B cell (primary cell): ENCODE results near the gene MYOM3. TPM values are rescaled to one million over a fixed set of nuclear protein-coding genes. Genes with fewer than 3 reads are reported as not detected.

Experiments used
- ATAC-seq: fragments of 200-7000 bp; cut with Tn5 transposase; one replicate; pipeline ENCODE4 v1.10.0; 2021; ENCODE audit warnings: low read depth, mild to moderate bottlenecking, moderate number of reproducible peaks, moderate library complexity
- CTCF ChIA-PET: fragments of 350-600 bp; sonication (Branson Sonifier 250); formaldehyde crosslinking; loops from one replicate; lab custom pipeline; 2021; ENCODE audit warnings: antibody characterized with exemption, inconsistent platforms; lab: Charles Lee
- POLR2A ChIA-PET: fragments of 350-600 bp; sonication (Branson Sonifier 250); formaldehyde crosslinking; loops from one replicate; lab custom pipeline; 2021; ENCODE audit warnings: antibody characterized with exemption; lab: Charles Lee
- DNase-seq: peaks from one replicate; pipeline ENCODE4 v3.0.0; 2013
- H2AFZ ChIP-seq: 2 replicates; pipeline ENCODE4 v1.6.1; 2012; ENCODE audit warnings: mild to moderate bottlenecking, low read depth, low read length; ENCODE audit not compliant: insufficient read depth, poor library complexity, severe bottlenecking
- H3K27ac ChIP-seq, 2 donors: 1 replicate in 1 of 2; 2 replicates in 1 of 2; pipeline ENCODE4 v1.5.1; 2012 to 2013; ENCODE audit warnings: low read length in 2 of 2, mild to moderate bottlenecking in 2 of 2, moderate library complexity in 1 of 2
- H3K27me3 ChIP-seq, 4 experiments: fragments of 200-600 bp in 1 of 4; sonication (generic) in 1 of 4; replicated peaks in 1 of 4; 1 replicate in 2 of 4; 2 replicates in 2 of 4; pipeline versions ENCODE4 v1.6.1 to v1.7.0; 2013 to 2016; ENCODE audit warnings: low read length in 3 of 4, mild to moderate bottlenecking in 2 of 4, mixed read lengths in 1 of 4, moderate library complexity in 1 of 4; ENCODE audit not compliant: insufficient read depth in 4 of 4, control insufficient read depth in 3 of 4; ENCODE audit errors: control extremely low read depth in 1 of 4
- H3K36me3 ChIP-seq, 2 experiments: replicated peaks in 1 of 2; 1 replicate in 1 of 2; 2 replicates in 1 of 2; pipeline versions ENCODE4 v1.6.1 to v1.7.1; 2013; ENCODE audit warnings: low read length in 1 of 2; ENCODE audit not compliant: insufficient read depth in 2 of 2, control insufficient read depth in 1 of 2; ENCODE audit errors: control extremely low read depth in 1 of 2, extremely low read depth in 1 of 2
- H3K4me1 ChIP-seq, 2 donors: fragments of 200-600 bp in 1 of 2; sonication (generic) in 1 of 2; 1 replicate in 1 of 2; 2 replicates in 1 of 2; pipeline versions ENCODE4 v1.5.1 to v1.6.1; 2013 to 2017; ENCODE audit warnings: low read length in 2 of 2; ENCODE audit not compliant: control insufficient read depth in 2 of 2, insufficient read depth in 2 of 2
- H3K4me2 ChIP-seq: replicated peaks from 2 replicates; pipeline ENCODE3; 2012; ENCODE audit warnings: mild to moderate bottlenecking, low read depth, low read length; ENCODE audit not compliant: poor library complexity, severe bottlenecking
- H3K4me3 ChIP-seq, 5 experiments: fragments of 200-600 bp in 1 of 5; sonication (generic) in 1 of 5; 1 replicate in 3 of 5; 2 replicates in 2 of 5; pipeline versions ENCODE4 v1.5.1 to v1.7.0; 2011 to 2016; ENCODE audit warnings: low read length in 4 of 5, mild to moderate bottlenecking in 4 of 5, low read depth in 2 of 5, control low read depth in 1 of 5, moderate library complexity in 1 of 5; ENCODE audit not compliant: insufficient read depth in 1 of 5; ENCODE audit errors: control extremely low read depth in 1 of 5, extremely low read depth in 1 of 5
- H3K79me2 ChIP-seq: fragments of 200-600 bp; sonication (generic); one replicate; pipeline ENCODE4 v1.6.0; 2016; ENCODE audit warnings: low read length; ENCODE audit not compliant: control insufficient read depth, insufficient read depth
- H3K9ac ChIP-seq: fragments of 200-600 bp; sonication (generic); 2 replicates; pipeline ENCODE4 v1.6.1; 2017; ENCODE audit warnings: mild to moderate bottlenecking, low read length, moderate library complexity
- H3K9me3 ChIP-seq, 3 donors: one replicate each; pipeline versions ENCODE4 v1.6.1 to v1.7.1; 2013; ENCODE audit warnings: low read length in 2 of 3; ENCODE audit not compliant: control insufficient read depth in 2 of 3, insufficient read depth in 1 of 3; ENCODE audit errors: control extremely low read depth in 1 of 3
- H4K20me1 ChIP-seq: 2 replicates; pipeline ENCODE4 v1.6.0; 2012; ENCODE audit warnings: mild to moderate bottlenecking, low read length; ENCODE audit not compliant: insufficient read depth, control insufficient read depth, poor library complexity, severe bottlenecking
- H3K27ac Mint-ChIP-seq: one replicate; pipeline ENCODE4 v1.8.0; 2021; ENCODE audit warnings: mixed read lengths
- H3K27me3 Mint-ChIP-seq: one replicate; pipeline ENCODE4 v1.8.0; 2021; ENCODE audit warnings: mixed read lengths
- H3K4me1 Mint-ChIP-seq: one replicate; pipeline ENCODE4 v1.8.0; 2021; ENCODE audit warnings: mixed read lengths
- H3K4me3 Mint-ChIP-seq: one replicate; pipeline ENCODE4 v1.8.0; 2021; ENCODE audit warnings: mixed read lengths
- H3K9me3 Mint-ChIP-seq: one replicate; pipeline ENCODE4 v1.8.0; 2022; ENCODE audit warnings: mixed read lengths; ENCODE audit not compliant: insufficient read depth
- EZH2 ChIP-seq: IDR thresholded peaks from 2 replicates; pipeline ENCODE4 v1.6.1; 2012; ENCODE audit warnings: borderline replicate concordance, low read depth, mild to moderate bottlenecking, moderate library complexity, low read length; ENCODE audit not compliant: insufficient read depth, poor library complexity, severe bottlenecking
- WGBS: methylation state at CpG from one replicate; pipeline ENCODE4 v1.1.5; 2013; ENCODE audit warnings: missing lambda C conversion rate; ENCODE audit not compliant: insufficient coverage; 5-methylcytosine and 5-hydroxymethylcytosine counted together
- intact Hi-C: fragments of 100-400 bp; cut with micrococcal nuclease; formaldehyde crosslinking; loops from one replicate; pipeline ENCODE4 v1.10.0; 2022
- polyA plus RNA-seq: library from polyadenylated mRNA; depleted of rRNA; stranded (reverse); fragments of >200 nt; gene quantifications from 2 replicates; pipeline ENCODE4 v1.2.3, GENCODE V29; 2012
- total RNA-seq, 2 donors: library from RNA; stranded (reverse); fragments of 120-200 nt in 1 of 2; gene quantifications; 1 replicate in 1 of 2; 2 replicates in 1 of 2; pipeline versions ENCODE4 v1.2.3 to v1.2.4, GENCODE V29; 2013 to 2022
- TF ChIP-seq, protein P1 (sequence below): fragments of 200-600 bp; IDR thresholded peaks from one replicate; pipeline ENCODE4 v1.8.0; 2022; ENCODE audit warnings: antibody characterized with exemption, mild to moderate bottlenecking

The MYOM3 gene
- total and polyA plus RNA-seq, 2 donors (not counting 1 experiment from before 2014, with no cell fraction given) = not detected

- peaks cover 10% of the 10 kb centered on the region for H3K27me3 Mint-ChIP-seq
- ChIA-PET POLR2A (no interaction called here), CTCF (interaction anchor here (0.9 kb wide), 1 partner anchor 8 kb away, joined by 4 read pairs; no protein-coding TSS in a partner anchor)
- Histone ChIP-seq H3K27ac (no peak overlapping the region), H3K4me3 (no peak overlapping the region), H3K36me3 (no peaks in the 10 kb centered on the region), H3K4me2 (no peak overlapping the region), H3K27me3 (no peaks in the 10 kb centered on the region), H2AFZ (no peak overlapping the region), H3K9me3 (peaks cover 1 to 6% (median 4%) of the 10 kb centered on the region in 3 donors), H3K9ac (no peak overlapping the region), H3K4me1 (no peaks in the 10 kb centered on the region), H4K20me1 (no peaks in the 10 kb centered on the region), H3K79me2 (no peaks in the 10 kb centered on the region)
- no peaks in the 10 kb centered on the region for H3K4me1 Mint-ChIP-seq
- ATAC-seq (no peak), DNase-seq (no peak)
- no peak overlapping the region for H3K4me3 Mint-ChIP-seq
- WGBS = 89% methylated on average over 2 of the region's 4 CpGs
- TF ChIP-seq EZH2 = no peak
- TF ChIP-seq, protein P1, sequence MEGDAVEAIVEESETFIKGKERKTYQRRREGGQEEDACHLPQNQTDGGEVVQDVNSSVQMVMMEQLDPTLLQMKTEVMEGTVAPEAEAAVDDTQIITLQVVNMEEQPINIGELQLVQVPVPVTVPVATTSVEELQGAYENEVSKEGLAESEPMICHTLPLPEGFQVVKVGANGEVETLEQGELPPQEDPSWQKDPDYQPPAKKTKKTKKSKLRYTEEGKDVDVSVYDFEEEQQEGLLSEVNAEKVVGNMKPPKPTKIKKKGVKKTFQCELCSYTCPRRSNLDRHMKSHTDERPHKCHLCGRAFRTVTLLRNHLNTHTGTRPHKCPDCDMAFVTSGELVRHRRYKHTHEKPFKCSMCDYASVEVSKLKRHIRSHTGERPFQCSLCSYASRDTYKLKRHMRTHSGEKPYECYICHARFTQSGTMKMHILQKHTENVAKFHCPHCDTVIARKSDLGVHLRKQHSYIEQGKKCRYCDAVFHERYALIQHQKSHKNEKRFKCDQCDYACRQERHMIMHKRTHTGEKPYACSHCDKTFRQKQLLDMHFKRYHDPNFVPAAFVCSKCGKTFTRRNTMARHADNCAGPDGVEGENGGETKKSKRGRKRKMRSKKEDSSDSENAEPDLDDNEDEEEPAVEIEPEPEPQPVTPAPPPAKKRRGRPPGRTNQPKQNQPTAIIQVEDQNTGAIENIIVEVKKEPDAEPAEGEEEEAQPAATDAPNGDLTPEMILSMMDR = no peak
- H3K9me3 Mint-ChIP-seq = no peaks in the 10 kb centered on the region
- intact Hi-C loops = no loop called here
- H3K27ac Mint-ChIP-seq = no peak overlapping the region
These were observed 13.5 kb upstream of the MYOM3 start for GRCh38 chr1:24125456-24125855.

GRCh38 chr1:24124980-24125379, 13.0 kb upstream of the MYOM3 start:
- H2AFZ ChIP-seq = no peak overlapping the region
- no peak overlapping the region for H3K4me2 ChIP-seq
- H3K36me3 ChIP-seq = no peaks in the 10 kb centered on the region
- peaks cover 0 to 3% (median 0%) of the 10 kb centered on the region in 4 experiments for H3K27me3 ChIP-seq
- no peak for DNase-seq
- no peaks in the 10 kb centered on the region for H3K4me1 ChIP-seq
- ChIA-PET CTCF (no interaction called here), POLR2A (no interaction called here)
- H3K4me3 ChIP-seq = no peak overlapping the region
- Mint-ChIP-seq H3K27ac (no peak overlapping the region), H3K9me3 (no peaks in the 10 kb centered on the region), H3K4me3 (no peak overlapping the region), H3K27me3 (peaks cover 13% of the 10 kb centered on the region), H3K4me1 (no peaks in the 10 kb centered on the region)
- WGBS = 100% methylated on average over 1 of the region's 2 CpGs
- H4K20me1 ChIP-seq = no peaks in the 10 kb centered on the region
- H3K79me2 ChIP-seq = no peaks in the 10 kb centered on the region
- peaks cover 0 to 1% (median under 1%) of the 10 kb centered on the region in 3 donors for H3K9me3 ChIP-seq
- H3K27ac ChIP-seq = no peak overlapping the region
- H3K9ac ChIP-seq = no peak overlapping the region
- TF ChIP-seq, protein P1 = no peak
- TF ChIP-seq EZH2 = no peak
- no peak for ATAC-seq
- intact Hi-C loops = no loop called here
